Breast epithelium (tissue), 4 donors: ENCODE results near the gene MYH9. TPM values are rescaled to one million over a fixed set of nuclear protein-coding genes. Genes with fewer than 3 reads are reported as not detected.

Experiments used
- DNase-seq, 2 donors: peaks; one replicate each; pipeline ENCODE4 v3.0.0-alpha.2; 2019; ENCODE audit warnings: low spot score in 2 of 2
- H3K27ac ChIP-seq, 2 donors: fragments of 200-600 bp; sonication (generic) in 1 of 2; one replicate each; pipeline ENCODE4 v1.5.1; 2016 to 2019; ENCODE audit warnings: mild to moderate bottlenecking in 1 of 2
- H3K27me3 ChIP-seq, 2 donors: fragments of 200-600 bp; sonication (generic) in 1 of 2; one replicate each; pipeline versions ENCODE4 v1.5.1 to v1.6.0; 2017 to 2019; ENCODE audit warnings: control low read depth in 1 of 2, mild to moderate bottlenecking in 1 of 2
- H3K36me3 ChIP-seq: fragments of 200-600 bp; one replicate; pipeline ENCODE4 v1.5.1; 2019
- H3K4me1 ChIP-seq, 2 donors: fragments of 200-600 bp; sonication (generic); one replicate each; pipeline ENCODE4 v1.5.1; 2016 to 2019; ENCODE audit warnings: control low read depth in 1 of 2
- H3K4me3 ChIP-seq, 3 donors: fragments of 200-600 bp; sonication (generic); 1 replicate in 2 of 3; 2 replicates in 1 of 3; pipeline ENCODE4 v1.5.1; 2016 to 2019; ENCODE audit warnings: mild to moderate bottlenecking in 3 of 3, moderate library complexity in 2 of 3
- H3K9me3 ChIP-seq, 2 donors: fragments of 200-600 bp; sonication (generic) in 1 of 2; one replicate each; pipeline ENCODE4 v1.5.1; 2016 to 2019; ENCODE audit warnings: control low read depth in 1 of 2
- POLR2A ChIP-seq: fragments of 450-650 bp; IDR thresholded peaks from one replicate; pipeline ENCODE4 v1.6.1; 2016; ENCODE audit warnings: antibody characterized with exemption, mild to moderate bottlenecking, moderate library complexity
- POLR2AphosphoS5 ChIP-seq, 3 donors: sonication (generic); formaldehyde crosslinking; IDR thresholded peaks; one replicate each; pipeline ENCODE4 v1.6.1; 2017; ENCODE audit warnings: antibody characterized with exemption in 3 of 3
- intact Hi-C: fragments of 100-400 bp; cut with DNase I; formaldehyde crosslinking; loops from one replicate; pipeline ENCODE4 v1.15.1; 2023; ENCODE audit warnings: low total_unique reads
- total RNA-seq, 3 donors: library from RNA; depleted of rRNA; stranded (reverse); fragments of >200 nt; gene quantifications; one replicate each; pipeline ENCODE4 v1.1.0, GENCODE V29; 2016
- TF ChIP-seq, protein P1 (sequence below), 3 donors: fragments of 450-650 bp; IDR thresholded peaks; one replicate each; pipeline ENCODE4 v1.5.1; 2016 to 2017; ENCODE audit warnings: antibody characterized with exemption in 3 of 3, mild to moderate bottlenecking in 3 of 3, moderate library complexity in 3 of 3

The MYH9 gene
- total RNA-seq, 3 donors from 2014 or later: 169 to 392 (median 268) TPM

DNA sequence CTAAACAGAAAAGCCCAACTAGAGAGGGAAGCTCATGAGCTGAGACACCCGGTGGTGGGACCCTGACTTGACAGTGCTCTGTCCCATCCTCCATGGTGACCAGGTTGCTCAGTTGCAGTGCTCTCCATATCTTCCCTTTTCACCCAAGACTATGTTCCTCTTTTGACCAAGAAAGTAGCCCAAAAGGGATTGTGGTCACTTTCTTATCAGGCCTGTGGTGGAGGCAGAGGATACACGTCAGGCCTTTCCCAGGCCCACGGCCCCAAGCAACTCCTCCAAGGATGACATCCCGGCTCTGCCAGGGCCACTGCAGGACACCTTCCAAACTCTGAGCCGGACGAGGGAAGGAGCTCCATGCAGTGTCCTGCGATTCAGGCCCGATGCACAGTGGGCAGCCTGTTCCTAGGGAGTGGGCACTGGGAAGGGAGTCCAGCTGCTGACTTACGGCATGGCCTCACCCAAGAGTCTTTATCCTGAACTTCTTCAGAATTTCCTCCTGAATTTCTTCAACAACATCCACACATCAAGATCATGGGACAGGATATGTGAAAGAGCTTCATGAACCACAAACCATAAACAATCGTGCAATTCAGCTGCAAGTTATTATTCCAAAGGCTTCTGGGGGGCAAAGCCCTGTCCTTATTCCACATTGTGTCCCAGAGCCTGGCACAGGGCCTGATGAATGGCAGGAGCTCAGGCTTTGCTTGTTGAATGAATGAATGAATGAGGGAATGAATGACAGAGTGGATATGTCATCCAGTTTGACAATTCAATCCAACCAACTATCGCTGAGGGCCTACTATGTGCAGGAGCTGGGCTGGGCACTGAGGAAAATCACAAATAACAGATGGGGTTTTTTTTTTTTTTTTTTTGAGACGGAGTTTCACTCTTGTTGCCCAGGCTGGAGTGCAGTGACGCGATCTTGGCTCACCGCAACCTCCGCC, 36.0 kb upstream of the MYH9 start:
- peaks cover 0 to 5% of the 10 kb centered on the region in 2 donors for H3K4me1 ChIP-seq
- no peaks in the 10 kb centered on the region for H3K27me3 ChIP-seq
- H3K36me3 ChIP-seq: no peaks in the 10 kb centered on the region
- no peaks in the 10 kb centered on the region for H3K9me3 ChIP-seq
- DNase-seq: no peak
- no peak overlapping the region for H3K27ac ChIP-seq
- TF ChIP-seq POLR2AphosphoS5 (IDR thresholded peaks at IDR 0.05): no peak
- TF ChIP-seq, protein P1, sequence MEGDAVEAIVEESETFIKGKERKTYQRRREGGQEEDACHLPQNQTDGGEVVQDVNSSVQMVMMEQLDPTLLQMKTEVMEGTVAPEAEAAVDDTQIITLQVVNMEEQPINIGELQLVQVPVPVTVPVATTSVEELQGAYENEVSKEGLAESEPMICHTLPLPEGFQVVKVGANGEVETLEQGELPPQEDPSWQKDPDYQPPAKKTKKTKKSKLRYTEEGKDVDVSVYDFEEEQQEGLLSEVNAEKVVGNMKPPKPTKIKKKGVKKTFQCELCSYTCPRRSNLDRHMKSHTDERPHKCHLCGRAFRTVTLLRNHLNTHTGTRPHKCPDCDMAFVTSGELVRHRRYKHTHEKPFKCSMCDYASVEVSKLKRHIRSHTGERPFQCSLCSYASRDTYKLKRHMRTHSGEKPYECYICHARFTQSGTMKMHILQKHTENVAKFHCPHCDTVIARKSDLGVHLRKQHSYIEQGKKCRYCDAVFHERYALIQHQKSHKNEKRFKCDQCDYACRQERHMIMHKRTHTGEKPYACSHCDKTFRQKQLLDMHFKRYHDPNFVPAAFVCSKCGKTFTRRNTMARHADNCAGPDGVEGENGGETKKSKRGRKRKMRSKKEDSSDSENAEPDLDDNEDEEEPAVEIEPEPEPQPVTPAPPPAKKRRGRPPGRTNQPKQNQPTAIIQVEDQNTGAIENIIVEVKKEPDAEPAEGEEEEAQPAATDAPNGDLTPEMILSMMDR (IDR thresholded peaks at IDR 0.05): no peak
- TF ChIP-seq POLR2A: no peak
- H3K4me3 ChIP-seq: no peak overlapping the region
- intact Hi-C loops: no loop called here

DNA sequence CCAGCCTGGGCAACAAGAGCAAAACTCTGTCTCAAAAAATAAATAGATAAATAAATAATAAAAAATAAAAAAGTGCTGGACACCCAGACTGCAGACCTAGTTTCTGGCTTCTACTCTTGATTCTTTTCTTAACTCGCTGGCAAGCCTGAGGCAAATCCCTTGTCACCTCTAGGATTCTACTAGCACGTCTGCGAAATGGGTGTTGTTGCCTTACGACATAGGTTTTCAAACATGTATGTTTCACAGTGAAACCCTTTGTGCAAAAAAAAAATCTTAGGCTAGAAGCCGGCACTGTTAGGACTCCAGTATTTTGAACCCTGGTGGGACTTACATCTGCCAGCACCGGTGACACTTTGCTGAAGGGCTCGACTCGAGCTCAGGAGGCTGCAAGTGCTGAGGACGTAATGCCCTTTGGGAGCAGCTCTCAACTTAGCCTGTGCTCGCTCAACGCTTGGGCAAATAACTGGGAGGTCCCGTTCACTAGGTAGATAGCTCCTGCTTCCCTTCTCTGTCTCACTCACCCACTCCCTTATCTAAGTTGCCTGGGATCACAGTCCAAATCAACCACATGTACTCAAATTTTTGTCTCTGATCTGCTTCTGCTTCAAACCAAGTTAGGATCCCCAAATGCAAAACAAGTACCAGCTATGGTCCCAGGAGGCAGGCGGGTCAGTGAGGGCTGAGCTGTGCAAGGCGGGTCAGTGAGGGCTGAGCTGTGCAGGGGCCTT, 34.7 kb upstream of the MYH9 start:
- TF ChIP-seq POLR2AphosphoS5 (IDR thresholded peaks at IDR 0.05): no peak
- TF ChIP-seq, protein P1 (IDR thresholded peaks at IDR 0.05): no peak
- TF ChIP-seq POLR2A: no peak
- Histone ChIP-seq H3K9me3 (no peaks in the 10 kb centered on the region), H3K27ac (no peak overlapping the region), H3K36me3 (no peaks in the 10 kb centered on the region), H3K27me3 (no peaks in the 10 kb centered on the region), H3K4me1 (peaks cover 2 to 5% of the 10 kb centered on the region in 2 donors), H3K4me3 (no peak overlapping the region)
- DNase-seq: no peak
- intact Hi-C loops: no loop called here

- Histone ChIP-seq H3K4me3 (peak overlapping the region in 2 of 3 donors; percentile 30 to 56), H3K27ac (peak overlapping the region; percentile 82 to 89), H3K27me3 (no peaks in the 10 kb centered on the region), H3K4me1 (peaks cover 5 to 7% of the 10 kb centered on the region in 2 donors), H3K36me3 (no peaks in the 10 kb centered on the region), H3K9me3 (no peaks in the 10 kb centered on the region)
- TF ChIP-seq, protein P1 (IDR thresholded peaks at IDR 0.05): no peak
- no peak for TF ChIP-seq POLR2AphosphoS5 (IDR thresholded peaks at IDR 0.05)
- no peak for TF ChIP-seq POLR2A
- no peak for DNase-seq
- intact Hi-C loops: no loop called here
Observed at GRCh38 chr22:36419912-36420882, 32.4 kb upstream of the MYH9 start.

DNA sequence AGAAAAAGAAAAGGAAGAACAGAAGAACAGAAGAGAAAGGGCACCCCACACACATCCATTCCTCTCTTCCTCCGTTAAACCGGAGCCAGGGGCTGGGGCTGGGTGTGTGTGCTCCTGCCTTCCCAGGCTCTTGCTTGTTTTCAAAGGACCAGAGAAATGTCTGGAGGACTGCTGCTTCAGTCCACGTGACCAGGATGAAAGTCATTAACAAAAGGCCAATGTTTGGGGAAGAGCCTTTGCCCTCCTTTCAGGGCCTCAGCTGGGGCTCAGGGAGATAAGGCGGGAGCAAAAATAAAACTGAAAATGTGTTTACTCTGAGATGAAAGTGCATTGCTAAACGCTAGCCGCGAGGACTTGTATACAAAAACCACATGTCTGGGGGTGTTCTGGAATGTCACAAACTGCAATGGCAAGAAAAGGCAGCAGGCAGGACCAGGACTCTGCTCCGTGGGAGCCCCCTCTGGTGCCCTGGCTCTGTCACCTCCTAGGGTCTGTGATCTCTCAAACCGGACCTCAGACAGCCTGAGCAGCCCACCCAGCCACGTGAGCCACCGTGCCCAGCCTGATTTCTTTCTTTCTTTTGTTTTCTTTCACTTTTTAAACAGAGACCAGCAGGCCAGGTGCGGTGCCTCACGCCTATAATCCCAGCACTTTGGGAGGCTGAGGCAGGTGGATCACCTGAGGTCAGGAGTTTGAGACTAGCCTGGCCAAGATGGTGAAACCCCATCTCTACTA, 31.6 kb upstream of the MYH9 start:
- TF ChIP-seq POLR2AphosphoS5 (IDR thresholded peaks at IDR 0.05): peak; percentile 12 to 61 (median 48)
- TF ChIP-seq, protein P1 (IDR thresholded peaks at IDR 0.05): no peak
- Histone ChIP-seq H3K27ac (peak overlapping the region; percentile 82 to 89), H3K4me1 (peaks cover 5 to 7% of the 10 kb centered on the region in 2 donors), H3K9me3 (no peaks in the 10 kb centered on the region), H3K36me3 (no peaks in the 10 kb centered on the region), H3K27me3 (no peaks in the 10 kb centered on the region), H3K4me3 (peak overlapping the region in 2 of 3 donors; percentile 30 to 56)
- DNase-seq: peak in 1 of 2 donors; percentile 60
- intact Hi-C loops: no loop called here
